ENCODE measurements around the gene PCDHA6.

DNA sequence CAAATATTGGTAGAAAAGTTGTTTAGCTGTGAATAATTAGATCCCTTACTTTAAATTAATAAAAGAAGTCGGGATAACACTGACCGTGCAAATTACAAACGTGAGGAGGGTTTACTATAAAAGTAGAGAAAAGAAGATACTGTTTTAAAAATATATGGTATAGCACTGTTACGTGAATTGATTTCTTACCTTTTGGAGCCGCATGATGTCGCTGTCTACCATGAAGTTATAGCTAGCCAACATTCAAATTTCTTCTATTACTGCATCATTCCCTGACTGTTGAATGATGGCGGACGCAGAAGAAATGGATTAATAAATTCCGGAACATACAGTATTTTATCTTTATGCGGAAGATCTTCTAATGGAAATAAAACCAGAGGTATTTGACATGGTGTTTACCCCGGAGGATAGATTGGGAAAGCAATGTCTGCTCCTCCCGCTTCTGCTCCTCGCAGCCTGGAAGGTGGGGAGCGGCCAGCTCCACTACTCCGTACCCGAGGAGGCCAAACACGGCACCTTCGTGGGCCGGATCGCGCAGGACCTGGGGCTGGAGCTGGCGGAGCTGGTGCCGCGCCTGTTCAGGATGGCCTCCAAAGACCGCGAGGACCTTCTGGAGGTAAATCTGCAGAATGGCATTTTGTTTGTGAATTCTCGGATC lies at the start of gene PCDHA6:
- TF ChIP-seq, protein P1, sequence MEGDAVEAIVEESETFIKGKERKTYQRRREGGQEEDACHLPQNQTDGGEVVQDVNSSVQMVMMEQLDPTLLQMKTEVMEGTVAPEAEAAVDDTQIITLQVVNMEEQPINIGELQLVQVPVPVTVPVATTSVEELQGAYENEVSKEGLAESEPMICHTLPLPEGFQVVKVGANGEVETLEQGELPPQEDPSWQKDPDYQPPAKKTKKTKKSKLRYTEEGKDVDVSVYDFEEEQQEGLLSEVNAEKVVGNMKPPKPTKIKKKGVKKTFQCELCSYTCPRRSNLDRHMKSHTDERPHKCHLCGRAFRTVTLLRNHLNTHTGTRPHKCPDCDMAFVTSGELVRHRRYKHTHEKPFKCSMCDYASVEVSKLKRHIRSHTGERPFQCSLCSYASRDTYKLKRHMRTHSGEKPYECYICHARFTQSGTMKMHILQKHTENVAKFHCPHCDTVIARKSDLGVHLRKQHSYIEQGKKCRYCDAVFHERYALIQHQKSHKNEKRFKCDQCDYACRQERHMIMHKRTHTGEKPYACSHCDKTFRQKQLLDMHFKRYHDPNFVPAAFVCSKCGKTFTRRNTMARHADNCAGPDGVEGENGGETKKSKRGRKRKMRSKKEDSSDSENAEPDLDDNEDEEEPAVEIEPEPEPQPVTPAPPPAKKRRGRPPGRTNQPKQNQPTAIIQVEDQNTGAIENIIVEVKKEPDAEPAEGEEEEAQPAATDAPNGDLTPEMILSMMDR (conservative IDR thresholded peaks at IDR 0.05; ENCODE audit: low read length) = no peak
- no peak for TF ChIP-seq EZH2phosphoT487 (IDR thresholded peaks at IDR 0.05; ENCODE audit: borderline replicate concordance, low read depth, low read length)
